ES-I3 (cell line): ENCODE results near the gene EN2.

Experiments
- H3K36me3 ChIP-seq: 2 replicates; pipeline ENCODE4 v1.6.1; 2013; ENCODE audit warnings: mild to moderate bottlenecking, low read length, control low read depth, moderate library complexity; ENCODE audit not compliant: insufficient read depth
- H3K4me1 ChIP-seq: 2 replicates; pipeline ENCODE4 v1.6.1; 2013; ENCODE audit warnings: mild to moderate bottlenecking, control low read depth, low read length; ENCODE audit not compliant: insufficient read depth
- H3K9ac ChIP-seq: 2 replicates; pipeline ENCODE4 v1.6.1; 2013; ENCODE audit warnings: low read depth, mild to moderate bottlenecking, low read length, moderate library complexity
- H3K9me3 ChIP-seq: 2 replicates; pipeline ENCODE4 v1.6.1; 2013; ENCODE audit warnings: mild to moderate bottlenecking, low read length, moderate library complexity; ENCODE audit not compliant: control insufficient read depth, insufficient read depth

EN2 gene

GRCh38 chr7:155458111-155458877 is at the start of gene EN2:
Gene EN2 (plus strand): TSS chr7:155458129. CDS start chr7:155458378, 249 bp downstream.
- Histone ChIP-seq H3K4me1 (no peaks in the 10 kb centered on the region; the same call in 1 of the 2 replicates), H3K36me3 (no peaks in the 10 kb centered on the region), H3K9me3 (no peaks in the 10 kb centered on the region), H3K9ac (peak within 1 kb of the TSS; percentile 11; the same call in 1 of the 2 replicates)

GRCh38 chr7:155408651-155409586 is 49.0 kb upstream of the EN2 start:
- no peaks in the 10 kb centered on the region for H3K36me3 ChIP-seq
- H3K9ac ChIP-seq: no peak overlapping the region
- peaks cover 9% of the 10 kb centered on the region; the same call in 1 of the 2 replicates for H3K4me1 ChIP-seq
- no peaks in the 10 kb centered on the region for H3K9me3 ChIP-seq

GRCh38 chr7:155409980-155410379 is 47.9 kb upstream of the EN2 start:
- no peak overlapping the region for H3K9ac ChIP-seq
- no peaks in the 10 kb centered on the region for H3K9me3 ChIP-seq
- H3K36me3 ChIP-seq: no peaks in the 10 kb centered on the region
- H3K4me1 ChIP-seq: peaks cover 9% of the 10 kb centered on the region; the same call in 1 of the 2 replicates

GRCh38 chr7:155410431-155410830 is 47.5 kb upstream of the EN2 start:
- no peaks in the 10 kb centered on the region for H3K36me3 ChIP-seq
- H3K9ac ChIP-seq: no peak overlapping the region
- H3K4me1 ChIP-seq: peaks cover 9% of the 10 kb centered on the region; the same call in 1 of the 2 replicates
- H3K9me3 ChIP-seq: no peaks in the 10 kb centered on the region

- Histone ChIP-seq H3K36me3 (no peaks in the 10 kb centered on the region), H3K4me1 (peaks cover 9% of the 10 kb centered on the region; the same call in 1 of the 2 replicates), H3K9me3 (no peaks in the 10 kb centered on the region), H3K9ac (no peak overlapping the region)
These were observed 46.1 kb upstream of the EN2 start for GRCh38 chr7:155411718-155412415.

DNA sequence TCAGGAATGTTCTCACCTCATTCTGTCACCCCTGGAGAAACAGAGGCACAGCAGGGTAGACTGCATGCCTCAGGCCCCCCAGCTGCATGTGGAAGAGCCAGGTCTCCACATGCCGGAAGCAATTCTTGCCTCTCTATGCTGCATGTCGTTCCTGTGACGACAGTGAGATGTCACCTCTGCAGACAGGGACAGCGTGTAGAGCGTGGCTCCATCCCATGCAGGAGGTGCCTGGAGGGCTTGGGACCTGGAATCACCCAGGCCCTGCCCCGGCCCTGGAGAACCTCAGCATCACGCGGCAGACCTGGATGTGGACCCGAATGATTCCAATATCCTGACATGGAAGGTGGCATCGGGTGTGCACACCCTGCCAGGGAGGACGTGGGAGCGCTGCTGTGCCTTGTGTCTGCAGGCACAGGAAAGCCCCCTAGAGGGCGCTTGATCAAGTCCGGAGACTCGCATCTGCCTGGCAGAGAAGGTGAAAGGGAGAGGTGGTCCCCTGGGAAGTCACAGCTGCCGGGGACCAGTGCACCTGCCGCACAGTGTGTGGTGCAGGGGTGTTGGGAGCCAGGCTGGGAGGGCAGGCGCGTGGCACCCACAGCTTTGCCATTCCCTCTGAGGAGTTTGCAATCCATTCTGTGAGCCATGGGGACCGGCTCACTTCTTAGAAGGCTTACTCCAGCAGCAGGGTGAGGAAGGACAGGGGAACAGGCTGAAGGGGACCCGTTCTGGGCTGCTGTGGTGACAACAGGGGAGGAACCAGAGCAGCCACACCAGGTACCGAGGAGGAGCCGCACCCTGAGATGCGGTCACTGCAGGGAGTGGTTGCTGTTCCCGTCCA is 45.3 kb upstream of the EN2 start:
- peaks cover 9% of the 10 kb centered on the region; the same call in 1 of the 2 replicates for H3K4me1 ChIP-seq
- no peak overlapping the region for H3K9ac ChIP-seq
- H3K9me3 ChIP-seq: no peaks in the 10 kb centered on the region
- no peaks in the 10 kb centered on the region for H3K36me3 ChIP-seq

- peaks cover 5% of the 10 kb centered on the region; the same call in 1 of the 2 replicates for H3K4me1 ChIP-seq
- no peaks in the 10 kb centered on the region for H3K9me3 ChIP-seq
- H3K9ac ChIP-seq: no peak overlapping the region
- no peaks in the 10 kb centered on the region for H3K36me3 ChIP-seq
These were observed 43.1 kb upstream of the EN2 start for GRCh38 chr7:155414547-155415492.

- Histone ChIP-seq H3K4me1 (no peaks in the 10 kb centered on the region), H3K36me3 (no peaks in the 10 kb centered on the region), H3K9me3 (no peaks in the 10 kb centered on the region), H3K9ac (no peak overlapping the region)
These were observed 41.1 kb upstream of the EN2 start for GRCh38 chr7:155416646-155417380.

DNA sequence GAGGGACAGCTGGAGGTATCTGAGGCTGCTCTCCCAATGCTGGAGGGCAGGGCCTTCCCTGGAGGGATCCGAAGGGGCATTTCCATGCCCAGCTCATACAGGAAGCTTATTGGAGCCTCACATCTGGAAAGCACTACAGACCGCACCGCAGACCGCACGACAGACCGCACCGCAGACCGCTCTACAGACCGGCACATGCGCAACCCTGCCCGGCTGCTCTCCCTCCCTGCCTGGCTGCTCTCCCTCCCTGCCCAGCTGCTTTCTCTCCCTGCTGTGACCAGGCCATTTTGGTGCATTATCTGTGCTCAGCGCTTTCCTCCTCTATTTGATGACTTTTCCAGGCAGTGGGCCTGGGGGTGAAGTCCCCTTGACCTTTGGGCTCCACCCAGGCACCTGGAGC is 39.6 kb upstream of the EN2 start:
- Histone ChIP-seq H3K4me1 (no peaks in the 10 kb centered on the region), H3K9me3 (no peaks in the 10 kb centered on the region)

DNA sequence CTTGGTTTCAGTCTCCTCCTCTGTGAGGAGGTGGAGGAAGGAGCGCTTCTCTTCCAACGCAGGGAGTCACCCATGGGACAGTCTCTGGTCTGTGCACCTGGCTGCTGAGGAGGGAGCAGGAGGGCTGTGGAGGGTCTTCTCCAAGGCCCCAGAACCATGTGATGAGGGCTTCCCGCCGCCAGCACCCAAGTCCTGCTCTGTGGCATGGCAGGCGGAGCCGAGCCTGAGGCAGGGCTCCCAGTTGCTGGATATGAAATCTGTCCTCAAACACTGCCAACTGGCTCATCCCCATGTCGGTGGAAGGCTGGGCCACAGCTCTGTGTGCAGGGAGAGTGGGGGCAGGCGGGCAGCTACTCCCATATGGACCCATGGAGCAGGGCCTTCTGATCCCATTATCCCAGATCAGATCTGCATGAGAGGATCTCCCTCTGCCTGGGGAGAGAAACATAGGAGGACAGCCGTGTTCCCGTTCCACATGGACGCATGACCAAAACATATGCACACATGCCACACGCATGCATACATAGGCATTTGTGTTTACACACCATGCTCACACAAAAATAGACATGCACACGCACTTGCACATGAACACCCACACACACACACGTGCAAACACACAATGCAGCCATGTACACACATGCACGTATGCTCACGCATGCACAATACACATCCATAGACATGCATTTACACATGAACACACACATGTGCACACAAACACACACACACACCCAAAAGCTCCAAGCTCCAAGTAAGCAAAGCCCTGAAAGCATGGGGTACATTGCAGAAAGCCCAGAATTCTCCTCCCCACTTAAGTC is 38.8 kb upstream of the EN2 start:
- no peaks in the 10 kb centered on the region for H3K36me3 ChIP-seq
- no peak overlapping the region for H3K9ac ChIP-seq
- H3K9me3 ChIP-seq: no peaks in the 10 kb centered on the region
- H3K4me1 ChIP-seq: no peaks in the 10 kb centered on the region

More for the DNA sequence above, 39.6 kb upstream of the EN2 start:
- no peak overlapping the region for H3K9ac ChIP-seq
- no peaks in the 10 kb centered on the region for H3K36me3 ChIP-seq

DNA sequence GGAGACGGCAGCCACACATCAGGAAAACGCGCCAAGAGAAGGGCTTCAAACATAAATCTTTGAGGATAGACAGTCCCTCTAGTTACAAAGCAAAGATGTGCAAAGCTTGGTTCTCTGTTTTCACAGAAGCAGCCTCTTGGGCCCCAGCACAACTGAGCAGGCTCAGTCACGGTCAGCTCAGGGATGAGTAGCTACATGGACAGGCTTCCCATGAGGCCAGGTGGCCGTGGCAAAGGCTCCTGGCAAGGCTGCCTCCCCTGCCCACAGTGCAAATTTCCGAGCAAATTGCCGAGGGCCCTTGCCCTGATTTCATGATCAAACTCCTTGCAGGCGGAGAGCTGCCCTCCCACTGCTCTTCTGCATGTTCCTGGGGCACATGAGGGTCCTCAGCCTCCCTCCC is 37.8 kb upstream of the EN2 start:
- no peaks in the 10 kb centered on the region for H3K36me3 ChIP-seq
- H3K9me3 ChIP-seq: no peaks in the 10 kb centered on the region
- H3K9ac ChIP-seq: no peak overlapping the region
- no peaks in the 10 kb centered on the region for H3K4me1 ChIP-seq
